Measurements from ENCODE around the gene LRMDA.

LRMDA gene

DNA sequence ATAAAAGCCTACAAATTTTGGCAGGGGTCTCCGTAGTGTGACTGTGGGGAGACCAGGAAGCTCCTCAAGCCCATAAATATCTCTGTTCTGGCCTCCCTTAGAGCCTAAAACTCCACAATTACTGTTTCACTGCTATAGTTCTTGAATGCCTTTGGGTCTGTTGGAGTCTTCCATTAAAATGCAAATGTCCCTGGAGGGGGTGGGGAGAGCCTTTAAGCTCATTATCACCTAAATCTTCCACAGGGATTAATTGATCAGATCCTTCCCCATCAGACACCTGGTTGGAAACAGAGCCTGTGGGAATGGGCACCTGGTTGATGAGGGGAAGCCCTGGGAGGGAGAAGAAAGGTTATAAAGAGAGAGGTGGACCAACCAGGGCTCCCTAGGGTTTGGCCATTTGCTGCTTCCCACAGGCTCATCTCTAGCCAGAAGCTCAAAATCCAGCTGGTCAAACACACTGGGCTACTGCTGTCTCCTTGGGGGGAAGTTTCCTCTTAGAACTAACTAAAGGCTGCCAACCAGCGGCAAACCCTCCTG, 718.2 kb downstream of the LRMDA start:
- H3K4me3 ChIP-seq (ENCODE audit: low read depth, low read length) = no peak overlapping the region
- DNase-seq (ENCODE audit: low read depth) = no peak

DNA sequence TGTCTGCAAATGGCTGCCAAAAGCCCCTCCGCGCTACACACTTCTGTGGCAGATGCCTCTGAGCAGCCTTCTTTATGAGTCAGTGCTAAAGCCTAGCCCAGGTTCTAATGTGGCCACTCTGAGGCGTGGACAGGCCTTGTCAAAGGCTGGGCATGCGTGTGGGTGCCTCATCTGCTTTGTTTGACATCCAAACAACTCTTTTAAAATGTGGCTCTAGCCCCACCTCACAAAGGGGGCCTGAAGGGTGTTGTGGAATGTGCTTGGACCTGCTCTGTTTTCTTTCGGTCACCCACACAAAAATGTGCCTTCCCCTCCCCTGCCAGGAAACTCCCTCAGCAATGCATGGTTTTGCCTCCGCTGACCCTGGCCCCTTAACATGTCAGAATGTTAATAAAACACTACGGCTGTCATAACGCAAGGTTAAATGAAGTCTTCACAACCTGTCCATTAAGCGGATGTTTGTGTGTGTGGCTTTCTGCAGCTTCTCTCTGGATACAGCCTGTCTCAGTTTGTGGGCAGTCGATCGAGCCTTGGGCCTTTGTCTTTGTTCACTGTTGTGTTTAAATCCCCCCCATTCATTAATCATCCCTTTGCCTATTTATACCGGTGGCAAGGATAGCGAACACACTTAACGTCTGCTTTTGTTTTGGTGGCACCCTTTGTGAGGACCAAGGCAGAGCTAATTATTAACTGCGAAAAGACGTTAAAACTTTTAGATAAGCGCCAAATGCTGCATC, 718.9 kb downstream of the LRMDA start:
- no peak for DNase-seq (ENCODE audit: low read depth)

DNA sequence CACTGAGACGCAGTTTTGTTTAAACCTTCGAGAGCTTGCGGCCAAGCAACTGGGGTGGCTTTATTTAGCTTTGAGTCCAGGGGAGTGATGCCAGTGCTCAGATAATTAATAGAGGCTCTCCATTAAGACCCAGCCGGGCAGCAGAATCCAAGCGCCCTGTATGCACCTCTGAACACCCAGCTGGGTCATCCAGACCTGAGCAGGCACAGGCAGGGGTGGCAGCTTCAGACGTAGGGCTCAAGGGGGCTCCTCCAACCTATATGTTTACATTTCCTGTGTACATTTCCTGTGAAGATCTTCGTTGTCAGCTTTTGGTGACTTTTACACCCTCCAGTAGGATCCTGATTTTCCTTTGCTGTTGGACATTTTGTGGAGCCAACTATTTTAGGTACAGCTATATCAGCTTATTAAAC, 719.5 kb downstream of the LRMDA start:
- no peak overlapping the region for H3K4me3 ChIP-seq (ENCODE audit: low read depth, low read length)
- DNase-seq (ENCODE audit: low read depth) = no peak

More for the DNA sequence above, 718.9 kb downstream of the LRMDA start:
- H3K4me3 ChIP-seq (ENCODE audit: low read depth, low read length) = no peak overlapping the region

DNA sequence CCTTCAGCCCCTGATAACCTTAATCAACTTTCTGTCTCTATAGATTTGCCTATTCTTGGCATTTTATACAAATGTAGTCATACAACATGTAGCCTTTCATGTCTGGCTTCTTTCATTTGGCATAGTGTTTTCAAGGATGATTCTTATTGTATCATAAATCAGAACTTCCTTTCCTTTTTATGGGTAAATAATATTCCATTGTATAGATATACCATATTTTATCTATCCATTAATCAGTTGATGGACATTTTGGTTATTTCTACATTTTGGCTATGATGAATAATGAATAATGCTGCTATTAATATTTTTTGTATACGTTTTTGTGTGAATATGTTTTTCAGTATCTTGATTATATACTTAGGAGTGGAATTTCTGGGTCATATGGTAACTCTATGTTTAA, 720.8 kb downstream of the LRMDA start:
- H3K4me3 ChIP-seq (ENCODE audit: low read depth, low read length) = no peak overlapping the region
- no peak for DNase-seq (ENCODE audit: low read depth)

DNA sequence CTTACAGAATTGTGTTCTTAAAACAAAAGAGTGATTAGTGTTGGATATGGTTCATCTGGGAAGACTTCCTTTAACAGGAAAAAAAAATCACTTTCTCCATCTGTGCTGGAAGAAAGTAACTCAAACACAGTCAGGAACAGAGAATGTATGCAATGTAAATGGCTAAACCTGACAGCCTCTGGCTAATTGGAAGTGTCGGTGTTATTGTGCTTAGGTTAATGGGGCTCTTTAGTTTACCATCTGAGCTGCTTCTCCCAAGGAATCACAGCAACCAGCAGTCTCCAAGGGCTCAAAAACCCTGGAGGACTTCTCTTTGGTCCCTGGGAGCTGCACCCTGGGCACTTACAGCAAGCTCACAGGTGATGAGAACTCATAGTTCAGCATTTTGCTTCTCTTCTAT, 724.5 kb downstream of the LRMDA start:
- no peak overlapping the region for H3K4me3 ChIP-seq (ENCODE audit: low read depth, low read length)
- no peak for DNase-seq (ENCODE audit: low read depth)

DNA sequence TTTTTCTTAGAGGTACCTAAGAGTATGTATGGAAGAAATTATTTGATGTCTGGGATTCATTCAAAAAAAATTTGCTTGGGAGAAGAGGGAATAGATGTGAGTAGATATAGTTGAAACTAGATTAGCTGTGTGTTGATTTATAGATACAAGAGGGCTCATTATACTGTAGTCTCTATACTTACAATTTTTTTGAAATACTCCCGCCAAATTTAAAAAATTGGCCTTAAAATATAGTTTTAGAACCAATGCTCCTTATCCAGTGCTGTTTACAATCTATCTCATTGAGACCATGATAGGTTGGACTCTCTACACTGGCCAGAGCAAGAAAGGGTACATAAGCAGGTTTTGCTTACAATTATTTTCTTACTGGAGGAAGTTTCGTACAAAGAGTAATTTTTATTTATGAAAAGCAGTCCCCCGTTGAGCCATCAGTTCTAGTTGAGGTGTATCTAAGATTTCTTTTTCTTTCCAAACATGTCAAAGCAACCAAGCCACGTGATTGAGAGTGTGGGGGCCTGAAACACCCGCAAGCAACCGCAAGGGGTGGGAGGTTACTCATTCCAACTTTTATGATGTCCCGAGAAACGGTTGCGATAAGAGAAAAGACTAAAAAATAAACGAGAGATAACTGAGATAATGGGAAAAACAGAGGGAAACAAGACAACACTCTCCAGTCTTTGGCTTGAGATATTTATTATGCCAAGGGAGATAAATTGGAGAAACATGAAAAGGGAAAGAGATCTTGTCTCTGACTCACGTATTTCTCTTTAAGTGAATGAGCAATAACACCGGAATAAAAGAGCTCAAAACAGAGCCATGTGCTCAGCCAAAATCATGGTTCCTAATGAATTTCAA, 729.2 kb downstream of the LRMDA start:
- no peak for DNase-seq (ENCODE audit: low read depth)
- no peak overlapping the region for H3K4me3 ChIP-seq (ENCODE audit: low read depth, low read length)

DNA sequence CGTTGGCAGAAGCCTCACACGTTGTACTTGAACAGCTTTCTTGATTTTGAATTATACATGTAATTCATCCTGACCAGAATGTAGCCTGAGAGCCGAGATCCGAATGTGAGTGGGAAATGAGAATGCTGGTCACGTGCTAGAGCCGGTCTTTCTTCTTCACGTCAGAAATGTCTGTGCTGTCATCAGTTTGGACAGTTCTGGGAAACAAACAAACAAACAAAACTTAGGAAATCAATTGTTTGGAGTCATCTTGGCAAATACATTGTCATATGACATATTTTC, 729.8 kb downstream of the LRMDA start:
- H3K4me3 ChIP-seq (ENCODE audit: low read depth, low read length) = no peak overlapping the region
- no peak for DNase-seq (ENCODE audit: low read depth)

DNA sequence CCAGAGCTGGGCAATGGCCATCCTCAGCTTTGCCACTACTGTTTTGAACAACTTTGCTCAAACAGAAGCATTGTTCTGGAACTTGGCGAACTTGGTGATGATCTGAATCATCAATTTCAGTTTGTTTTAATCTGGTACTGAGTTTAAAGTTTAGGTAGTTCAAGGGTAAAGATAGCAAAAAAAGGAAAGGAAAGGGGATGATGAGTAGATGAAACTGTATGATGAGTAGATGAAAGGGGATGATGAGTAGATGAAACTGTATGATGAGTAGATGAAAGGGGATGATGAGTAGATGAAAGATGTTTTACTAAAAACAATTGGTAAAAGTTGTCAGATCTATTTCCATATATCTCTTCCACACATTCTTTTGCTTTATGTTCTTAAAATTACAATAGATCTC, 737.0 kb downstream of the LRMDA start:
- no peak for DNase-seq (ENCODE audit: low read depth)
- H3K4me3 ChIP-seq (ENCODE audit: low read depth, low read length) = no peak overlapping the region

DNA sequence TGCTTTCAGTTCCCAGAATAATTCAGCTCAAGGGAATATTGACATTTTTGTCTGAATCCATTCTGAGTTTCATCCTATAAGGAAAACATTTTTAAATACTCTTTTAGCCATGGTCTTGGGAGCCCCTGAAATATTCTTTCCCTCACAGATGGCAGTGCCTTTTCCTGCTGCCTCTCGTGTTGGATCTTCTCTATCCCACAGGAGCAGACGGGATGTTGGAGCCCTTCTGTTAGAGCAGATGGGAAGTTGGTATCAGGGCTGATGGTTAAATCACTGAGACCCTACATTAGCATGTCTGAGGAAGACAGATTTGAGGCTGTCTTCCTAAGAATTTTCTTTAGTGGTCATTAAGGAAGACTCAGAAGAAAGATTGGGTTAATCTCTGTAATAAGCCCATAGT, 737.8 kb downstream of the LRMDA start:
- no peak overlapping the region for H3K4me3 ChIP-seq (ENCODE audit: low read depth, low read length)
- DNase-seq (ENCODE audit: low read depth) = no peak

DNA sequence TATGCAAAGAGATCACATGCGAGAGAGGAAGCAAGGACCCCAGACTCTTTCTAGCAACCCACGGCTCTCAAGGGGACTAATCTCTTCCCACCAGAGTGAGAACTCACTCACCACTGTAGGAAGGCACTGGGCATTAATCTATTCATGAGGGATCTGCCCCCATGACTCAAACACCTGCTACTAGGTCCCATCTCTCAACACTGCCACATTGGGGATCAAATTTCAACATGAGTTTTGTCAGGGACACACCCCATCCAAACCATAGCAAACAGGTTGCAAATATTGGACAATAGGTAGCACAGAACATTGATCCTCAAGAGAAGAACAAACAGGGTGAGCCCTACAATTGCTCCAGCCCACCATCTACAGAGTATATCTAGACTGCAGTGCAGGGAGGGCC, 740.6 kb downstream of the LRMDA start:
- no peak overlapping the region for H3K4me3 ChIP-seq (ENCODE audit: low read depth, low read length)

DNA sequence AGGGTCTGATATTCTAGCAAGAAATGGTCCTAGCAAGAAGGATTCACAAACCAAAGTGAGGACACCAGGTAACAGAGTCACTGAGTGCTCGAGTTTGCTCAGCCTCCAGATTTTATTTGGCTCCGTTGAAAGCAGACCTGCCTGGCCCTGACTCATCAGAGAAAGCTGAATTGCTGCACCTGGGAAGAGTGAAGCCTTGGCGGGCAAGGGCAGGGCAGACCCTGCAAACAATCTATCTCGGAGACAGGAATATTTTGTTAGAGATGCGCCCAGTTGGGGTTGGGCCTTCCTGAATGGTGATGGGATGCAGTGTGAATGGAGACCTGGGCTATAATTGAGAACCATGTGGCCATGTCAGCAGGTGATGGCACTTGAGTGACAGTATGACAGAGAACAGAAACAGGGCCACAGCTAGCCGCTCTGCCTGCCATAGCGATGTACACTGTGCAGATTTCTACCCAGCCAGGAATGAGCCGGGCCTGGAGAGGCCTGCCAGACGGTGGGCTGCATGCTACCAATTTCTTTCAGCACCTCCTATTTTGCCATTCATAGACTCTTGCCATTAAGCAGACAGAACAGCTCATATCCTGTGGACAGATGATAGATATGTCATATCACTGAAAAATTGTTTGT, 744.2 kb downstream of the LRMDA start:
- DNase-seq (ENCODE audit: low read depth) = no peak
- no peak overlapping the region for H3K4me3 ChIP-seq (ENCODE audit: low read depth, low read length)

More for the DNA sequence above, 740.6 kb downstream of the LRMDA start:
- DNase-seq (ENCODE audit: low read depth) = no peak

DNA sequence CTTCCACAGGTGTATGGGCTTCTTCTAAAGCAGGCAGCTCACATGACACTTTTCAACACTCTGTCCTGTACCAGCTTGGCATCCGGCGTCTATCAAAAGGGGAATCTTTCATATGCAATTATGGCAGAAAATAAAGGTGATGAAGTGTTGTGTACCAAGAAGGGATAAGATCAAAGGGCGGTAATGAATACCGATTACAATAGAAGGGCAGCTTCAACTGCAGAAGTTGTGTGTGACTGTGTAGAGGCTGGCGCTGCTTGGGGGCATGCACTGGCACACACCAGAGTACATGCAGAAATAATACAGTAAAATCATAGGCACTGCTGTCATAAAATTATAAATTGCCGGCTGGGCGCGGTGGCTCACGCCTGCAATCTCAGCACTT, 744.7 kb downstream of the LRMDA start:
- no peak overlapping the region for H3K4me3 ChIP-seq (ENCODE audit: low read depth, low read length)
- no peak for DNase-seq (ENCODE audit: low read depth)

DNA sequence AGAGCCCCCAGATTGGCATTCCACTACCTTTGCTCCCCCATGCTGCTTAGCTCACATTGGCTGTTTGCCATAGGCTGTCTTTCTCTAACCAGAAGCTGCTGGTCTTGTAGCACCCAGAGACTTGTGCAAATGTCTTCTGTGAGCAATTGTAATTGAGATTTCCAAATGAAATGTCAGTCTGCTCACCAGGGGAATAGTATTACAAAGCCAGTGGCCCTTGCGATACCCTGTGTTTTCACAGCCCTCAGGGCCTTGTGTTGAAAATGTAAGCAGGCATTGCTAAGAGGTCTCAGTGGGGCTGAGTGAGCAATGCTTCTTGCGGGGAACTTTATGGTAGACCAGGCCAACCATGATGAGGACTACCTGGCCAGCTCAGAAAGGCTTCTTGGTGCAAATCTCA, 746.5 kb downstream of the LRMDA start:
- no peak for DNase-seq (ENCODE audit: low read depth)
- H3K4me3 ChIP-seq (ENCODE audit: low read depth, low read length) = no peak overlapping the region

DNA sequence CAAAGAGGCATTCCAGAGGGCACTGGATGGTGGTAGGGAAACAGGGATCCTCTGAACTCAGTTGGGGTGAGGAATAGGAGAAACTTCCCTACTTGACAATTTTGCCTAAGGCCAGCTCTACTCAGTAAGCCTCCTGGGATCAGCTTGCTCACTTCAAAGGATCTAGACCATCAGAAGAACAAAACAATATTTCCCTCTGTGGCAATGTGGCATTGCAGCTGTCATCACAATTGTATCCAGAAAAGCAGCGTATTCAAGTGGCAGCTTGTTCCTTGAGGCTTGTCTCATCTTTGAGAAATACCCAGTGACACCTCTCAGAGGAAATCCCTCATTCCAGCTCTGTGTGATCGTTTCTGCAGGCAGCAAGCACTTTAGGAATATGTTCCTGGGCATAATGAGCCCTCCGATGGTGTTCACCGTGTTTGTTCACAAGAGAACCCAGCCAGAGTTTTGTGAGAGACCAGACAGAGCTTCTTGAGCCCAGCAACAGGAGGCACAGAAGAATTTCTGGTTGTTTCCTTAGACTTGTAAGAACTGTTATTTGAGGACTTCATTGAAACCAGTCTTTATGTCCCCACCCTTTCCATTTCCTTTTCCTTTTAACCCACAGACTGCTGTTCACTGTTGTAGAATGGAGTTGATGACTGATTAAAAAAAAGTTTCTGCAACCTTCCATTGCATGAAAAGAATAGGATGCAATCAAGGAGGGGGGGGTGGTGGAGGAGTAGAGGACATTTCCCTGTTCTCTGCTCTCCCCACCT, 747.3 kb downstream of the LRMDA start:
- DNase-seq (ENCODE audit: low read depth) = no peak
- H3K4me3 ChIP-seq (ENCODE audit: low read depth, low read length) = no peak overlapping the region

DNA sequence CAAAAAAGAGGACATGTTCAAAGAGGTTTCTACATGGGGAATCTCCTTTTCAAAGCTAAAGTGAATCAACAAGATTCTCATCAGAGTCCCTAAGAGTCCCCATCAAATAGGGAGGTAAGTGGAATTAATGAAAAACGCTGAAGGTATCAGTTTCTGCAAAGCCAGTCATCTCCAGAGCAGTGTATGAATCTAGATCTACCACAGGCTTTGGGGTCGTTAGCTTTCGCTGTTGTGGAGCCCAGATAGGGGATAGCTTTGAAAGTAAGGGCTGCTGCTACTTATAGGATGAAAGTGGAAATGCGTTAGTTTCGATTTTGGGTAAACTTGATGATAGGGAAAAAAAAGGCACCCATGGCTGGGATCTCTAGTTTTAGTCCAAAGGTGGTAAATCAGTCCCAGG, 748.4 kb downstream of the LRMDA start:
- no peak for DNase-seq (ENCODE audit: low read depth)
- no peak overlapping the region for H3K4me3 ChIP-seq (ENCODE audit: low read depth, low read length)

DNA sequence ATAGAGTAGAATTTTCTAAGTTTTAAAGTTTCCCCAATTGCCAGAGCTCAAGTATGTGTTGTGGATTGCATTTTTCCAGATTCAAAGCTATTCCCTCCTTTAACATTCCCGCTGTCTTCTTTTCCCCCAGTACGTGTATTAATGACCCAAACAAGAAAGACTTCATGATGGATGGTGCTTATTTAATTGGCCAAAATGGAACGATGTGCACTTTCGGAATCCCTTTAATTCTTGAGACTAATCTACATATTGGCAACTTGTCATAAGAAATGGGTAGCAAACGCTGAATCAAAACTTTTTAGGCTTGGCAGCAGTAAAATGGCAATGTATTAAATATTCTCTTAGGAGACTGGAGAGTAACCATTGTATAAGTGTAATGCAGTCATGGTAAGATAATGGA, 753.2 kb downstream of the LRMDA start:
- H3K4me3 ChIP-seq (ENCODE audit: low read depth, low read length) = no peak overlapping the region
- no peak for DNase-seq (ENCODE audit: low read depth)

DNA sequence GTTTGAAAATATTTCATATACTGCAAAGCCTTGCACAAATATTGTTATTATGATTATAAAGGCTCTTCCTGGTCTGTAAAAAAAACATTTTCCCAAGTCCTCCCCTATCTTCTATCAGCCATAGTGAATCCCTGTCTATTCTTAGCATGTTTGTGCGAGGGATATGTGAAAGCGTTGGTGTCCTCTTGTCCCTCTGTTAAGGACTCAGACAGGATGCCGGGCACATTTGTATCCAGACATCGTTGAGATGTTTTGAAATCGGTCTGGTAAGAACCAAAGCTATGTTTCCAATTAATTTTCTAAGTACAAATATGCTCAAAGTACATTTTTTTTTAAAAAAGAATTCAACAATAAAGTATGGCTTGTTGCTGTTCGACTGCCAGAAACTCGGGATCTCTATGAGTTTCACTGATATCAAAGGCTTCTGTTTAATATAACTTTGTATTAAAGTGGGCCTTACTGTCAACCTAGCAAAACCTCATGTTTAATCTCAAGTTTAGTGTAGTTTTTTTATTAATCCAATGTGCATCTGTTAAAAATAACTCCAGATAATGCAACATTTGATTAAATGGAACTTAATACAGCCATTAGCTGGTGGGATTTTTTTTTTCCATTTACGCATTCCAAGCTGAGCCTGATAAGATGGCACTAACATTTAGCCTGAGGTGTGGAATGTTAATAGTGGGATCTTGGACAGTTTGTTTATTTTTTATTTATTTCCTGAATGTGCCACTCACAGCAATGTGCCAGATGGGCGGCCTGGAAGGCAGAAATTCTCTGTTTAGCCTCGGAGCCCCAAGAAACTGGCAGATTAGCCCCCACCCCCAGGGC, 754.3 kb downstream of the LRMDA start:
- H3K4me3 ChIP-seq (ENCODE audit: low read depth, low read length) = no peak overlapping the region
- no peak for DNase-seq (ENCODE audit: low read depth)

DNA sequence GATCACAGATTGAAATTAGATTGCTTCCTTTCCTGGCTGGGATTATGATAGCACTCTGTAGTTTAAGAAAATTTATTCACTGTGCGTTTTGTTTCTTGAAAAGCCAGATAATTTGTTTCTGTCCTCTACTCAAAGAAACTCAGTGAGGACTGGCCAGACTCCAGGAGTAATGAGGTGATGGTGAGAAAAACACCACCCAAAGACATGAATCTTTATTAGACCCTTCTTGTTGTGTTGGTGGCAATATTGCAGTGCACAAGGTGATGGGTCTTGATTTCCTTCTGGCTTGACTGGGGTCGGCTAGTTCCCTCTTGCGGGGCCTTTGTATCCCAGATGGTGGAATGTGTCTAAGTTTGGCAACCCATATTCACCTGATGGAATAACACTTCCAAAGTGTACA, 756.8 kb downstream of the LRMDA start:
- no peak overlapping the region for H3K4me3 ChIP-seq (ENCODE audit: low read depth, low read length)
- DNase-seq (ENCODE audit: low read depth) = no peak

Measured in skeletal muscle cell (primary cell).